ENCODE results near the gene CMAS.
"Not testable (repeated sequence)": the region's sequence is repeated elsewhere in the genome, so short reads cannot be mapped to it uniquely, and the experiment has no call there.

The CMAS gene

DNA sequence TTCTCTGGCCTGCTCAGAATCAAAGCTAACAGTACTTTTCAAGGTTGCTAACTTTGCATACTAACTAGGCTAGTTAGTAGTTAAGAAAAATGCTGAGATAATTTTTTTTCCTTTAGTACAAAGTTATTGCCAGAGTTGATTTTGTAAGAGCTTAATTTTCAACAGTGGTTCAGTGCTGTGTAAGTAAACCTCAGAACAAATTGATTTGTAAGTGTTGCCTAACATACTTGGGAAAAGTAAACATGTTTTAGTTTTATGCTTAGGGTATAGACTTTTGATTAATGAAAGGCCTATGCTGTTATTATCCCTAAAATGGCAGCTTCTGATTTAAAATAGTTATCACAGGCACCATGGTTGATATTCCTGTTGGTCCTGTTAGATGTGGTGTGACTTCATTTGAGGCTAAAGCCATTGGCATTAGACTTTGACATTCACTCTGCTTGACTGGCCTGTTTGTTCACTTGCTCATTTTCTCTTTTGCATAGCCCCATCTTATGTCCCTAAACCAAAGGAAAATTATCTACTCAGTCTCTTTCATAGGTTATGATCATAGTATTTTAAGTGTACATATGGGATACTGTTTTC, 5.2 kb downstream of the CMAS start:
- TF ChIP-seq CTCF (IDR thresholded peaks at IDR 0.05; ENCODE audit: low read depth, low read length) = no peak
- in situ Hi-C loops (cut with HindIII; ENCODE audit: low sequenced_read_pairs) = no loop called here
- no peak for DNase-seq (ENCODE audit: low read depth, low spot score)
- H3K4me3 ChIP-seq (ENCODE audit: low read depth, low read length) = no peak overlapping the region

DNA sequence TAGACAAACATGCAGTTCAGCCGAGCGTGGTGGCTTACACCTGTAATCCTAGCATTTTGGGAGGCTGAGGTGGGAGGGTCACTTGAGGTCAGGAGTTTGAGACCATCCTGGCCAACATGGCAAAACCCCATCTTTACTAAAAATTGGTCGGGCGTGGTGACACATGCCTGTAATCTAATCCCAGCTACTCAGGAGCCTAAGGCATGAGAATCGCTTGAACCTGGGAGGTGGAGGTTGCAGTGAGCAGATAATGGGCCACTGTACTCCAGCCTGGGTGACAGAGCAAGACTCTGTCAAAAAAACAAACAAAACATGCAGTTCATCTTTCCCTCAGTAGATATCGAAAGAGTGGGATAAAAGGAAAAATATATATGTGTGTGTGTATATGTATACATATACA, 7.0 kb downstream of the CMAS start:
- in situ Hi-C loops (cut with HindIII; ENCODE audit: low sequenced_read_pairs); H3K4me3 ChIP-seq (ENCODE audit: low read depth, low read length); DNase-seq (ENCODE audit: low read depth, low spot score): not testable (repeated sequence)

DNA sequence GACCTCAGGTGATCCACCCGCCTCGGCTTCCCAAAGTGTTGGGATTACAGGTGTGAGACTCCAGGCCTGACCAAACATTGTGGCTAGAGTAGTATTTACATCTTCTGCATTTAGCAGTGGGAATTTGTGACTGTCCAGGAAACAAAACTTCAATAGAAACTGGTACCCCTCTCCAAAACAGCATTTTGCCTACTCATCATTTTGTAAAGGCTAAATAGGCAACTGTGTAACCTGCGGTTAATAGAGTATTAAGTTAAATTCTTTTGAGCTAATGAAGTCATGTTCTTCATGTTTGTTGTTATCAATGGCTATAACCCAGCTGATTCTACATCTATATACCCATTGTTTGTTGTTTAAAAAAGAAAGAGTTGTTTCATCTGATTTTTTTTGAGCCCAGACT, 8.1 kb downstream of the CMAS start:
- DNase-seq (ENCODE audit: low read depth, low spot score) = no peak
- no peak for TF ChIP-seq CTCF (IDR thresholded peaks at IDR 0.05; ENCODE audit: low read depth, low read length)
- H3K4me3 ChIP-seq (ENCODE audit: low read depth, low read length) = no peak overlapping the region
- in situ Hi-C loops (cut with HindIII; ENCODE audit: low sequenced_read_pairs) = no loop called here

DNA sequence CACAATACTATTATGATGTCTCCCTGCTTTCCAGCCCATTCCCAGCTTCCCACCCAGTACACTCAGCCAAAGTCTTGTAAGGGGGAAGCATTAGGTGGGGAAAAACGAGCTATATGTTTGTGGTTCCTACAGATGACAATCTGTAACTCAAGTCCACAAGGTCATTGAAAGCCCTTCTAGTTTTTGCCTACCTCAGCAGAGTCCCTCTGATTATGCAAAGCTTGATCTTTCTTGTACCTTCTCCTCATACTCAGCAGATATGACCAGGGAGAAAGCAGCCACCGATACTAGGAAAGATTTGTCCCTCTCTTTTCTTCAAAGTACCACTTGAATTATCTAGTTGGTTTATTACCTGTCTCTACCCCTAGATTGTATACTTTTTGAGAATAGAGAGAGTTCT, 10.6 kb downstream of the CMAS start:
- TF ChIP-seq CTCF (IDR thresholded peaks at IDR 0.05; ENCODE audit: low read depth, low read length) = no peak
- no peak for DNase-seq (ENCODE audit: low read depth, low spot score)
- in situ Hi-C loops (cut with HindIII; ENCODE audit: low sequenced_read_pairs) = no loop called here
- no peak overlapping the region for H3K4me3 ChIP-seq (ENCODE audit: low read depth, low read length)

DNA sequence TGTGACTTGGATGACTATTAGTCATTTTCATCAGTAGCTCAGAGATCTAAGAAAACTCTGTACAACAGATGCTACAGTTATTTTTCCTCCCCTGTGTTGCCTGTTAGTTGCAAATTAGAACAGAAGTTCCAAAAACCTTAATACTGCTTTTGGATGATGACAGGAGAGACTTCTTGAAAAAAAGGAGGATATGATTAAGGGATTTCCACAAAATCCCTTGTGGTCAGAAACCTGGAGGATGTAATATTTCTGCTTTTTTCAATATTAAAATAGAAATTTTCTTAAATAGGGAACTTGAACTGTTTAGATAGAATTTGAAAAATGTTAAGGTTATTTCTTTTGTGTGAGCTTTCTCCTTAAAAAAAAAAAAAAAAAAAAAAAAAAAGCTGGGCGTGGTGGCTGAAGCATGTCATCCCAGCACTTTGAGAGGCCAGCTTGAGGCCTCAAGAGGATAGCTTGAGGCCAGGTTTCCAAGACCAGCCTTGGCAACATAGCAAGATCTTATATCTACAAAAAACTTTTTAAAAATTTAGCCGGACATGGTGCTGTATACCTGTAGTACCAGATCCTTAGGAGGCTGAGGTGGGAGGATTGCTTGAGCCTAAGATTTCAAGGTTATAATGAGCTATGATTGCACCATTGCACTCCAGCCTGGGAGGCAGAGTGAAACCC, 14.1 kb downstream of the CMAS start:
- H3K4me3 ChIP-seq (ENCODE audit: low read depth, low read length) = no peak overlapping the region
- DNase-seq (ENCODE audit: low read depth, low spot score) = no peak
- in situ Hi-C loops (cut with HindIII; ENCODE audit: low sequenced_read_pairs) = no loop called here
- no peak for TF ChIP-seq CTCF (IDR thresholded peaks at IDR 0.05; ENCODE audit: low read depth, low read length)

GRCh38 chr12:22064968-22065367, 18.9 kb downstream of the CMAS start:
- TF ChIP-seq CTCF (IDR thresholded peaks at IDR 0.05; ENCODE audit: low read depth, low read length) = no peak
- DNase-seq (ENCODE audit: low read depth, low spot score) = no peak
- no peak overlapping the region for H3K4me3 ChIP-seq (ENCODE audit: low read depth, low read length)
- in situ Hi-C loops (cut with HindIII; ENCODE audit: low sequenced_read_pairs) = no loop called here

- in situ Hi-C loops (cut with HindIII; ENCODE audit: low sequenced_read_pairs) = no loop called here
- DNase-seq (ENCODE audit: low read depth, low spot score) = no peak
Observed at GRCh38 chr12:22066310-22066709, 20.3 kb downstream of the CMAS start.

More at GRCh38 chr12:22066310-22066709, 20.3 kb downstream of the CMAS start:
- H3K4me3 ChIP-seq (ENCODE audit: low read depth, low read length) = no peak overlapping the region
- TF ChIP-seq CTCF (IDR thresholded peaks at IDR 0.05; ENCODE audit: low read depth, low read length) = no peak
